Measurements from ENCODE around the gene LOXL3. TPM values are rescaled to one million over a fixed set of nuclear protein-coding genes. Genes with fewer than 3 reads are reported as not detected.

The LOXL3 gene
- total RNA-seq, 1 donor from 2014 or later = 112 TPM

DNA sequence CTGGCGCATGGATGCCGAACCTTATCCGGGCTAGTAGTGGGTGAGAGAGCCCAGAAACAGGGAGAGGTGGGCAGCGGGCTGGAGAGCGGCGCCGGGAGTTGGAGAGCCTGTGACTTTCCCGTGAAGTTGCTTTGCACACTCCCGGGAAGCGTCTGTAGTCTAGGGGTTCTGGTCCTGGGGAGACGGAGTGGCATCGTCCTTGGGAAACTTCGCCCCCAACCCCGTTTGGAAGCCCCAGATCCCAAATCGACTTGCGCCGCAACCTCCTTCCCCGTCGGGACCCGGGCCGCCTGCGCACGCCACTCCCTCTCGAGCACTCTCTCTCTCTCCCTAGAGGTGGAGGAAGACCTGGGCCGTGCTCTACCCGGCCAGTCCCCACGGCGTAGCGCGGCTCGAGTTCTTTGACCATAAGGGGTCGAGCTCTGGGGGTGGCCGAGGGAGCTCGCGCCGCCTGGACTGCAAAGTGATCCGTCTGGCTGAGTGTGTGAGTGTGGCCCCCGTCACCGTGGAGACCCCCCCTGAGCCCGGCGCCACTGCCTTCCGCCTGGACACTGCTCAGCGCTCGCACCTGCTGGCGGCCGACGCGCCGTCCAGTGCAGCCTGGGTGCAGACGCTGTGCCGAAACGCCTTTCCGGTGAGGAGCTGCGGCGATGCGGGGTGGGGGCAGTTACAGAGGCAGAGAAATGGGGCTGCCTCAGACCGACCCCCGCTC lies 1.2 kb upstream of the LOXL3 start:
- TF ChIP-seq, protein P1, sequence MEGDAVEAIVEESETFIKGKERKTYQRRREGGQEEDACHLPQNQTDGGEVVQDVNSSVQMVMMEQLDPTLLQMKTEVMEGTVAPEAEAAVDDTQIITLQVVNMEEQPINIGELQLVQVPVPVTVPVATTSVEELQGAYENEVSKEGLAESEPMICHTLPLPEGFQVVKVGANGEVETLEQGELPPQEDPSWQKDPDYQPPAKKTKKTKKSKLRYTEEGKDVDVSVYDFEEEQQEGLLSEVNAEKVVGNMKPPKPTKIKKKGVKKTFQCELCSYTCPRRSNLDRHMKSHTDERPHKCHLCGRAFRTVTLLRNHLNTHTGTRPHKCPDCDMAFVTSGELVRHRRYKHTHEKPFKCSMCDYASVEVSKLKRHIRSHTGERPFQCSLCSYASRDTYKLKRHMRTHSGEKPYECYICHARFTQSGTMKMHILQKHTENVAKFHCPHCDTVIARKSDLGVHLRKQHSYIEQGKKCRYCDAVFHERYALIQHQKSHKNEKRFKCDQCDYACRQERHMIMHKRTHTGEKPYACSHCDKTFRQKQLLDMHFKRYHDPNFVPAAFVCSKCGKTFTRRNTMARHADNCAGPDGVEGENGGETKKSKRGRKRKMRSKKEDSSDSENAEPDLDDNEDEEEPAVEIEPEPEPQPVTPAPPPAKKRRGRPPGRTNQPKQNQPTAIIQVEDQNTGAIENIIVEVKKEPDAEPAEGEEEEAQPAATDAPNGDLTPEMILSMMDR (IDR thresholded peaks at IDR 0.05) = peak; percentile 32
- H3K27ac Mint-ChIP-seq (ENCODE audit: unreplicated experiment) = peak overlapping the region; percentile 87
- H3K9me3 Mint-ChIP-seq (ENCODE audit: low read depth) = no peaks in the 10 kb centered on the region
- peak overlapping the region; percentile 97 for H3K4me3 Mint-ChIP-seq (ENCODE audit: unreplicated experiment)
- no peak for DNase-seq (ENCODE audit: low spot score)
- peaks cover 59% of the 10 kb centered on the region for H3K4me1 Mint-ChIP-seq (ENCODE audit: low read depth)
- no peaks in the 10 kb centered on the region for H3K27me3 Mint-ChIP-seq (ENCODE audit: low read depth)
- peaks cover 9% of the 10 kb centered on the region for H3K36me3 Mint-ChIP-seq (ENCODE audit: low read depth)

DNA sequence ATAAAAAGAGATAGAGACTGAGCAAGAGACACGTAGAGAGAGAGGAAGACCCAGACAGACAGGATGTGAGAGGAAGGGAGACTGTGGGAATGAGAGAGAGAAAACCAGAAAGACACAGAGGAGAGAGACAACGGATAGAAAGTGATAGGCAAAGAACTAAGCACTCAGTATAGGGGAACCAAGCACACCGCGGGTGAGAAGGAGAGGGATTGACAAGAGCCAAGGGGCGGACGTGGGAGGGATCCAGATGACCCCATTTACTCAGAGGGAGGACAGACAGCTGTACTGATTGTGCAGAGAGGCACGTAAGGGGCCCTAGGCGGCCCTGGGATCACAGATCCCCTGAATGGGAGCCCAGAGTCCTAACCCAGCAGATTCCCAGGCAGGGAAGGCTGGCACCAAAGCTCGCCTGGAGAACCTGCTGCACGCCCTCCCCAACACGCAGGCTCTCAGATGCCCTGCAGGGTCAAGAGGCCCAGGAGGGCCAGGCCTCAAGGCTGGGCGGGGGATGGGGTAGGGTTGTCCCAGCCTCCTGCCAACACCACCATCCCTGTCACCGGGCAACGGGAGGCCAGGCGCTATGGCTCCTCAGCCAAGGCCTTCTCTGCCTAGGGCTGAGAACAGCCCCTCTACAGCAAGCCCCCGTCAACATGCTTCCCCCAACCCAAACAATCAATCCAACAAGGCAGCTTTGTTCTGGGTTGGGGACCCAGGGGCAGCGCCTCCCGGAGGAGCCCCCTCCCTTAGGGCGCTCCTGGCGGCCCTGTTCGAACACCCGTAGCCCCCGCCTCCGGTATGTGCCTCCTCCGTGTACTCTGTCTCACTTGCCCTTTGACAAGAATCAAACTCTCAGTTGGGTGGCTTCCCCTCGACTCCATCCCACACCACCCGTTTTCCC lies 579 bp downstream of the LOXL3 start:
- Mint-ChIP-seq H3K27ac (ENCODE audit: unreplicated experiment) (peak overlapping the region; percentile 97), H3K4me1 (ENCODE audit: low read depth) (peaks cover 72% of the 10 kb centered on the region), H3K4me3 (ENCODE audit: unreplicated experiment) (peak overlapping the region; percentile 97), H3K9me3 (ENCODE audit: low read depth) (no peaks in the 10 kb centered on the region), H3K27me3 (ENCODE audit: low read depth) (no peaks in the 10 kb centered on the region), H3K36me3 (ENCODE audit: low read depth) (peaks cover 9% of the 10 kb centered on the region)
- TF ChIP-seq, protein P1 (IDR thresholded peaks at IDR 0.05) = no peak
- no peak for DNase-seq (ENCODE audit: low spot score)

DNA sequence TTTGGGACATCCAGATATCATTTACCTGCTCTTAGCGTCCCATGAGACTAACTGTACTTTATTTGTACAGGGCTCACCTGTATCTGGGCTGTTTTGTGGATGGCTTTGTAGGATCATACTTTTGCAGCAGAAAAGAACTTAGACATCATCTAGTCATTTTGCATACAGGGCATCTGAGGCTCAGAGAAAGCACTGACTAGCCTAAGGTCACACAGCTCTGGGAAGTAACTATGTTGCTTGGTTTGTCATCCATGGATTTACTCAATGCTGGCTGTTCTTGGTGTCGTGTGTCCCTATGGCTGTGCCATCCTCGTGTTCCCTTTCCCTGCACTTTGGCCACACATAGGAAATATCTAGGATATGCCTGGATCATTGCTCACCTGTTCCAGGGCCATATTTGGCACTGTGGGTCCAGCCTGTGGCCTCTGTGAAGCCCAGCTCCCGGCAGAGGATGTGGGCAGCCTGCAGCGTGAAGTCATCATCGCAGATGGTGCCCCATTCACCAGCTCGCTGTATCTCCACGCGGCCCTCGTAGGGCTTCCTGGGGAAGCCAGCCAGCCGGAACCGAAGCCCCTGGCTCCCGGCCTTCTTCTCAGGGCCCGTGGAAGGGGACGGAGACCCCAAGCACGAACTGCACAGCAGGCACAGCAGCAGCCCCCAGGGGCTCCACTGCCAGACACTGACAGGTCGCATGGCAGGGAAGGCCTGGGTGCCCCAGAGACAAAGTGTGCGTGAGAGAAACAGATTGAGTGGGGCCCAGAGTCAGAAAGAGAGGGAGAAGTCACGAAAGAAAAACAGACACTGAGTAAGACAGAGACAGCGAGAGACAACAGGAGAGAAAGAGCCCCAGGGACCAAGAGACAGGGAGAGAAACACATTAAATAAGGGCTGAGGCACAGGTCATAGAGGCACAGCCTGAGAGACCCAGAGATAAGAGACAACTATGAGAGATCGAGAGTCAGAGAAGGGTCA lies 1.5 kb downstream of the LOXL3 start:
- Mint-ChIP-seq H3K27me3 (ENCODE audit: low read depth) (no peaks in the 10 kb centered on the region), H3K4me1 (ENCODE audit: low read depth) (peaks cover 73% of the 10 kb centered on the region)

DNA sequence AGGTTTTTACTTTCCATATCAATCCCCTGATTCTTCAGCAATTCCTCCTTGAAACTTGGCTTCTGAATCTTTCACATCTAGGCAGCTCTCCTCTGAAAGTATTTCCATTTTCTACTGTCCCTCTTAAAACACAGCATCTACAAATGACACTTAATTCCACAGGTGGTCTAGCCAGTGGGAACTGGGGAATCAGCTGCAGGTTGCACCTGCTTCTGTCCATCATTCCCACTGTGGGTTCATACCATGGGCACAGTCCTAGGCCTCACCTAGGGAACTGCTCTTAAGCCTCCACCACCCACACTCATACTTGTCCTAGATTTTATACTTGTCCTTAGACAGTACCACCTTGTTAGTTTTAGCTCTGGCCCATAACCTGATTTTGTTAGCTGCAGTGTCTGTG lies 2.2 kb downstream of the LOXL3 start:
- peaks cover 11% of the 10 kb centered on the region for H3K36me3 Mint-ChIP-seq (ENCODE audit: low read depth)
- H3K9me3 Mint-ChIP-seq (ENCODE audit: low read depth) = no peaks in the 10 kb centered on the region
- H3K4me1 Mint-ChIP-seq (ENCODE audit: low read depth) = peaks cover 66% of the 10 kb centered on the region
- peak overlapping the region; percentile 9 for H3K27ac Mint-ChIP-seq (ENCODE audit: unreplicated experiment)
- H3K4me3 Mint-ChIP-seq (ENCODE audit: unreplicated experiment) = peak overlapping the region; percentile 97
- TF ChIP-seq, protein P1 (IDR thresholded peaks at IDR 0.05) = no peak
- no peaks in the 10 kb centered on the region for H3K27me3 Mint-ChIP-seq (ENCODE audit: low read depth)
- no peak for DNase-seq (ENCODE audit: low spot score)

More for the DNA sequence above, 1.5 kb downstream of the LOXL3 start:
- H3K27ac Mint-ChIP-seq (ENCODE audit: unreplicated experiment) = peak overlapping the region; percentile 97
- peaks cover 11% of the 10 kb centered on the region for H3K36me3 Mint-ChIP-seq (ENCODE audit: low read depth)
- DNase-seq (ENCODE audit: low spot score) = no peak
- H3K4me3 Mint-ChIP-seq (ENCODE audit: unreplicated experiment) = peak overlapping the region; percentile 97
- TF ChIP-seq, protein P1 (IDR thresholded peaks at IDR 0.05) = no peak
- no peaks in the 10 kb centered on the region for H3K9me3 Mint-ChIP-seq (ENCODE audit: low read depth)
